K562 (cell line): Measurements from ENCODE around the gene ELMO3. TPM values are rescaled to one million over a fixed set of nuclear protein-coding genes. Genes with fewer than 3 reads are reported as not detected.
A peak's percentile ranks its signal among the peaks of the same experiment; 100 is the strongest.

ENCODE experiments used
- ARNT ChIP-seq, 2 experiments: fragments of 450-650 bp; IDR thresholded peaks; 2 replicates each; pipeline ENCODE4 v1.6.1; 2016; ENCODE audit warnings: mild to moderate bottlenecking in 1 of 2
- BMI1 ChIP-seq: fragments of 150-350 bp; IDR thresholded peaks from 2 replicates; pipeline ENCODE4 v1.6.1; 2014; ENCODE audit warnings: low read length
- CBX1 ChIP-seq: sonication (generic); IDR thresholded peaks from 2 replicates; pipeline ENCODE4 v1.6.1; 2016; ENCODE audit warnings: antibody characterized with exemption, low read depth, mild to moderate bottlenecking
- CREBBP ChIP-seq: IDR thresholded peaks from one replicate; pipeline ENCODE4 v1.6.1; 2012; ENCODE audit warnings: low read depth, mild to moderate bottlenecking, control low read depth, inconsistent platforms, low read length
- ESRRB ChIP-seq: fragments of 250-450 bp; sonication (Bioruptor Pico); IDR thresholded peaks from 2 replicates; pipeline ENCODE4 v1.5.0; 2020; ENCODE audit warnings: mild to moderate bottlenecking, moderate library complexity, borderline replicate concordance
- FOXK2 ChIP-seq, 2 experiments: fragments of 450-650 bp; IDR thresholded peaks in 1 of 2; conservative IDR thresholded peaks in 1 of 2; 2 replicates each; pipeline ENCODE4 v1.6.1; 2016; ENCODE audit warnings: low read depth in 2 of 2, mild to moderate bottlenecking in 1 of 2
- GABPB2 ChIP-seq: fragments of 250-450 bp; sonication (Bioruptor Pico); conservative IDR thresholded peaks from 2 replicates; pipeline ENCODE4 v1.5.1; 2021; ENCODE audit warnings: mild to moderate bottlenecking
- NEUROD1 ChIP-seq: fragments of 150-350 bp; IDR thresholded peaks from 2 replicates; pipeline ENCODE4 v1.6.1; 2014; ENCODE audit warnings: borderline replicate concordance, low read length, low read depth; ENCODE audit not compliant: partially characterized antibody
- RBM25 ChIP-seq: fragments of 200-400 bp; formaldehyde crosslinking; IDR thresholded peaks from 2 replicates; pipeline ENCODE4 v1.6.1; 2018; ENCODE audit warnings: low read length, low read depth, moderate library complexity; ENCODE audit not compliant: severe bottlenecking
- RUNX1 ChIP-seq: sonication (generic); IDR thresholded peaks from 2 replicates; pipeline ENCODE4 v1.6.1; 2016; ENCODE audit warnings: antibody characterized with exemption, low read depth
- SIN3B ChIP-seq: fragments of 450-650 bp; IDR thresholded peaks from 2 replicates; pipeline ENCODE4 v1.6.1; 2017; ENCODE audit warnings: low read depth, mild to moderate bottlenecking, moderate library complexity
- STAT6 ChIP-seq: sonication (generic); formaldehyde crosslinking; IDR thresholded peaks from 2 replicates; pipeline ENCODE4 v1.8.1; 2023; ENCODE audit warnings: mild to moderate bottlenecking, missing genetic modification reagents
- TAF7 ChIP-seq: fragments of 450-650 bp; IDR thresholded peaks from 2 replicates; pipeline ENCODE4 v1.6.1; 2016; ENCODE audit warnings: missing genetic modification characterization, missing compliant biosample characterization
- THAP7 ChIP-seq: fragments of 250-450 bp; sonication (Bioruptor Pico); IDR thresholded peaks from 2 replicates; pipeline ENCODE4 v1.5.0; 2021
- THRA ChIP-seq: fragments of 450-650 bp; IDR thresholded peaks from 2 replicates; pipeline ENCODE4 v1.6.1; 2017; ENCODE audit warnings: mild to moderate bottlenecking, moderate library complexity
- TRIM25 ChIP-seq: fragments of 450-650 bp; IDR thresholded peaks from 2 replicates; pipeline ENCODE4 v1.7.0; 2016; ENCODE audit warnings: borderline replicate concordance
- ZFP36 ChIP-seq: fragments of 150-350 bp; IDR thresholded peaks from 2 replicates; pipeline ENCODE4 v1.6.1; 2018; ENCODE audit warnings: low read length, low read depth; ENCODE audit not compliant: partially characterized antibody
- ZNF184 ChIP-seq: sonication (generic); formaldehyde crosslinking; IDR thresholded peaks from 2 replicates; pipeline ENCODE4 v1.5.0; 2020; ENCODE audit warnings: missing genetic modification reagents
- ZNF277 ChIP-seq: fragments of 250-450 bp; sonication (Bioruptor Pico); IDR thresholded peaks from 2 replicates; pipeline ENCODE4 v1.8.0; 2022; ENCODE audit warnings: inconsistent platforms, mild to moderate bottlenecking, moderate library complexity, borderline replicate concordance
- ZNF311 ChIP-seq: fragments of 250-450 bp; sonication (Bioruptor Pico); IDR thresholded peaks from 2 replicates; pipeline ENCODE4 v1.4.0; 2020; ENCODE audit warnings: mild to moderate bottlenecking, moderate library complexity
- polyA plus RNA-seq, 8 experiments: library from polyadenylated mRNA; depleted of rRNA in 4 of 8; stranded (reverse) in 5 of 8; unstranded in 3 of 8; fragments of >200 nt; fragmentation: Nextera tagmentation in 2 of 8; fragmentation: Illumina TruSeq in 1 of 8; extraction: Ambion mirVana in 2 of 8; extraction: Trizol in 1 of 8; gene quantifications; 2 replicates each; pipeline versions ENCODE4 v1.2.1 to v1.2.3, GENCODE V29; 2011 to 2014; ENCODE audit warnings: inconsistent platforms in 1 of 8, missing spikeins in 1 of 8
- total RNA-seq, 7 experiments: library from RNA; depleted of rRNA in 6 of 7; stranded (reverse); fragments of >200 nt in 6 of 7; fragmentation: Illumina TruSeq in 2 of 7; extraction: Trizol in 2 of 7; gene quantifications; 2 replicates each; pipeline versions ENCODE4 v1.2.1 to v1.2.3, GENCODE V29; 2011 to 2021; ENCODE audit warnings: low replicate concordance in 1 of 7

ELMO3 gene
- total and polyA plus RNA-seq, 9 of the 15 experiments (the other 6 are each of a cell fraction or from before 2014, with no cell fraction given): 0.04 to 5.1 (median 1.5) TPM

GRCh38 chr16:67183627-67184452 is 15.1 kb upstream of the ELMO3 start, which contains the start of gene MATCAP1 (continued):
- TF ChIP-seq ARNT (IDR thresholded peaks at IDR 0.05): no peak
- peak; percentile 70 for TF ChIP-seq RBM25
- no peak for TF ChIP-seq ZNF184 (CRISPR knock-in tag)
- no peak for TF ChIP-seq RUNX1
- no peak for TF ChIP-seq TAF7
- no peak for TF ChIP-seq GABPB2 (CRISPR knock-in tag)
- no peak; the same call in 1 of the 2 replicates for TF ChIP-seq STAT6
- 0 out of 4 replicates have a peak, but pooled peaks of 1 of the 2 experiments have one; percentile 41 for TF ChIP-seq FOXK2 (conservative IDR thresholded peaks at IDR 0.05 in 1 of 2, IDR thresholded peaks at IDR 0.05 in 1 of 2; ENCODE audit: low read depth in 2 of 2)
- no peak for TF ChIP-seq ZFP36
- TF ChIP-seq SIN3B: no peak
- no peak for TF ChIP-seq ZNF277
- no peak for TF ChIP-seq TRIM25
- no peak for TF ChIP-seq ZNF311 (CRISPR knock-in tag)
- TF ChIP-seq ESRRB (CRISPR knock-in tag): no peak
- TF ChIP-seq THAP7 (CRISPR knock-in tag): no peak
- peak; percentile 82 for TF ChIP-seq NEUROD1
- no peak for TF ChIP-seq THRA
- no peak for TF ChIP-seq BMI1
- TF ChIP-seq CREBBP: no peak
- TF ChIP-seq CBX1: no peak
